Ovary (tissue), 3 donors: Measurements from ENCODE around the gene TENM4.

ENCODE experiments used
- CTCF ChIP-seq, 3 donors: fragments of 450-650 bp in 2 of 3; fragments of 200-600 bp in 1 of 3; IDR thresholded peaks; one replicate each; pipeline versions ENCODE4 v1.5.1 to v1.8.0; 2016 to 2022; ENCODE audit warnings: antibody characterized with exemption in 3 of 3, mild to moderate bottlenecking in 1 of 3
- EP300 ChIP-seq: sonication (generic); formaldehyde crosslinking; IDR thresholded peaks from one replicate; pipeline ENCODE4 v1.6.1; 2017; ENCODE audit warnings: antibody characterized with exemption
- POLR2A ChIP-seq: fragments of 450-650 bp; IDR thresholded peaks from one replicate; pipeline ENCODE4 v1.6.1; 2017; ENCODE audit warnings: antibody characterized with exemption, mild to moderate bottlenecking, moderate library complexity
- donor health status: DM: no; HTN: no; CAD: no.

DNA sequence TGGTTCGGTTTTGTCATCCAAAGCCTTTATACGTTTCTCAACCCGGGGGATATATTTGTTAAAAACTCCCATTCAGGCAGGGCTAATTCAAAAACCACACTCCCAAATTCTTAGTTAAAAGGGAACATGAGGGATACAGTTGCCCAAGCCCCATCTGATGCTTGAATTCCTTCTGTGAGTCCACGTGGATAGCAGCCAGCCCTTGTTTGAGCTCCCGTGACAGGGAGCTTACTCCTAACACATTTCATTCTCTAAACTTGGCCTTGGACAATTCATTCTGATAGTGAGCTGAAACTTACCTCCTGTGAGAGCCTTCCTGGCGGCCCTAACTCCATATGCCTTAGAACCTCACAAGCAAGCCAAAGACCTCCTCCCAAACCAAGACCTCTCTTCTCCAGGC lies 357.5 kb downstream of the TENM4 start:
- TF ChIP-seq POLR2A (no peak), EP300 (no peak), CTCF (IDR thresholded peaks at IDR 0.05) (no peak)
